ENCODE data around the gene PMS1.
A peak's percentile ranks its signal among the peaks of the same experiment; 100 is the strongest.
"Not testable (repeated sequence)": the region's sequence is repeated elsewhere in the genome, so short reads cannot be mapped to it uniquely, and the experiment has no call there.

PMS1 gene

DNA sequence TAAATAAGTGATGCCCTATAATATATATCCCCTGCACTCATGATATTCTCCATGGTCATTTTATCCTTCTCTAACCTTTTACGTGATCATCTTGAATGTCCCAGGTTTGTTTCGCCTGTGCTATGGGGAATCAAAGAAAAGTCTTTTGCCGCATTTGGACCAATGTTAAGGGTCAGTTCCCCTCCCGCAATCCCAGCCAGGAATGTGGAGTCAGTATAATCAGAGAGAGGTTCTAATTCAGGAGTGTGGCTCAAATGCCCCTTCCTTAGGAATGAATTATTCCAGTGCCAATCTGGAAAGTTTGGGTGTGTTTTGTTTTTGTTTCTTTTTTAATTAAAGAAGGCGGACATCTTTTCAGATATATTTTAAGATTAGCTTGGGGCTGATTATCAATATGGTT lies 41.8 kb downstream of the PMS1 start:
- no peak for DNase-seq (ENCODE audit: low read depth in 1 of 2, low spot score in 1 of 2)
- in situ Hi-C loops (cut with HindIII; ENCODE audit: low pct_unique_long_range_greater_than_20kb, low sequenced_read_pairs): no loop called here
- no peak for TF ChIP-seq JUND (IDR thresholded peaks at IDR 0.05; ENCODE audit: low read depth)

- in situ Hi-C loops (cut with HindIII; ENCODE audit: low pct_unique_long_range_greater_than_20kb, low sequenced_read_pairs): no loop called here
- TF ChIP-seq JUND (IDR thresholded peaks at IDR 0.05; ENCODE audit: low read depth): no peak
- DNase-seq (ENCODE audit: low read depth in 1 of 2, low spot score in 1 of 2): no peak
Measured at GRCh38 chr2:189829102-189829833, 45.0 kb downstream of the PMS1 start.

DNA sequence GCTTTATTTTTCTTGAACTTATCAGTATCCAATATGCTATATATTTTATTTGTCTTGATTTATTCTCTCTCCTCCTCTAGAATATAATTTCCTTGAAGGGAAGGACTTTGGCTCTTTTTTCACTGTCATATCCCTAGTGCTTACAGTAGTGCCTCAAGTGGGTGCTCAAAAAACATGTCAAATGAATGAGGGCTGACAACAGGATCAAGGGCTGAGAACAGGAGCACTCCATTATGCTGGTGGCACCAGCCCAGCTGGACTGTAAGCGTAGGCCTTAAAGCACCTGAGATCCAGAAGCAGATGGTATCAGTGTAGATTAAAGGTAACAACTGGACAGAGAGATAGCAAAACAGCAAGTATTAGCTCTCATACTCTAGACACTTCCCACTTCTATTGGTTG lies 46.3 kb downstream of the PMS1 start:
- no peak for DNase-seq (ENCODE audit: low read depth in 1 of 2, low spot score in 1 of 2)
- TF ChIP-seq JUND (IDR thresholded peaks at IDR 0.05; ENCODE audit: low read depth): no peak
- in situ Hi-C loops (cut with HindIII; ENCODE audit: low pct_unique_long_range_greater_than_20kb, low sequenced_read_pairs): no loop called here

GRCh38 chr2:189834059-189834458 lies 49.8 kb downstream of the PMS1 start:
- TF ChIP-seq JUND (IDR thresholded peaks at IDR 0.05; ENCODE audit: low read depth): no peak
- in situ Hi-C loops (cut with HindIII; ENCODE audit: low pct_unique_long_range_greater_than_20kb, low sequenced_read_pairs): no loop called here
- no peak for DNase-seq (ENCODE audit: low read depth in 1 of 2, low spot score in 1 of 2)

- DNase-seq (ENCODE audit: low read depth in 1 of 2, low spot score in 1 of 2); in situ Hi-C loops (cut with HindIII; ENCODE audit: low pct_unique_long_range_greater_than_20kb, low sequenced_read_pairs): not testable (repeated sequence)
Measured at GRCh38 chr2:189834642-189835041, 50.4 kb downstream of the PMS1 start.

DNA sequence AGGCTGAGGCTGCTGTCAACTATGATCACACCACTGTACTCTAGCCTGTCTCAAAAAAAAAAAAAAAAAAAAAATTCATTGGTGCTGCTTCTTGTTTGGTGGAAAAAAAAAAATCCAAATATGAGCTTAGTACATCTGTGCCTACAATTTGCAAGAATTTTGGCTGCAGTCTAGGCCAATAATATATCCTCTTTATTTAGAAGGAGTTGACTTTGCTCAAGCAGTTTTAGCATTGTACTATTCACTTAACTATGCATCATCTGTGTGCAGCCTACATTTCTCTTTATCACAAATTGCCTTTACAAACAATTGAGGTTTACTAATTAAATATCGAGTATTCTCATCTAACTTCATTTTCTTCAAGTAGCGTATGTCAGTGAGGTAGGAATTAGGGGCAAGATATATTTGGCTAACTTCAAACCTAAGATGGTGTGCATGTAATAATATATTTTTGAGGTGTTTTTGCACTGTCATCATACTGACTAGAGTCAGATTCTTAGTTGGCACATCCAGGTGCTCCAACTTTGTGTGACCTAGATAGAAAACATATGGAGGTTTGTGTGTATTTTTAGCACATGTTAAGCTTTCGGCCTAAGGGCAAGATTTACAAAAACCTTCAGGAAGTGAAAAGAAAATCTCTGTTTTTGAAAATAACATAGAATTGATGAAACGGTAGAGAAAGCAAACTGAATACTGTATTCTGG lies 51.8 kb downstream of the PMS1 start:
- DNase-seq (ENCODE audit: low read depth in 1 of 2, low spot score in 1 of 2): no peak
- in situ Hi-C loops (cut with HindIII; ENCODE audit: low pct_unique_long_range_greater_than_20kb, low sequenced_read_pairs): no loop called here
- no peak for TF ChIP-seq JUND (IDR thresholded peaks at IDR 0.05; ENCODE audit: low read depth)

GRCh38 chr2:189836644-189837043 lies 52.4 kb downstream of the PMS1 start:
- peak in 1 of 2 experiments; percentile 22 for DNase-seq (ENCODE audit: low read depth in 1 of 2, low spot score in 1 of 2)
- TF ChIP-seq JUND (IDR thresholded peaks at IDR 0.05; ENCODE audit: low read depth): no peak
- in situ Hi-C loops (cut with HindIII; ENCODE audit: low pct_unique_long_range_greater_than_20kb, low sequenced_read_pairs): no loop called here

DNA sequence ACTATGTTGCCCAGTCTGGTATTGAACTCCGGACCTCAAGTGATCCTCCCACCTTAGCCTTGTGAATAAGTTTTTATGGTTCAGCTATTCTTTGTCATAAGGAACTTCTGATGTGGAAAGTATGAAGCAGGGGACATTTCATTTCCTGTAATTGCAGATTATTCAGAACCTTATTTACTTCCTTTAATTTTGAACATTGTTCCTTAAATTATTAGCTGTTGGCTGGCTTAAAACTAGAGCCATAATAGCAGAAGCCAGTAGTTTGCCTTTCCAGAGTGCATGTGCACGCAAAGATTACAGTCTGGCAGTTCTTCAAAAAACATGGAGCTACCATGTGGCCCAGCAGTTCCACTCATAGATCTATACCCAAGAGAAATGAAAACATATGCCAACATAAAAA lies 53.1 kb downstream of the PMS1 start:
- TF ChIP-seq JUND (IDR thresholded peaks at IDR 0.05; ENCODE audit: low read depth): no peak
- no peak for DNase-seq (ENCODE audit: low read depth in 1 of 2, low spot score in 1 of 2)
- in situ Hi-C loops (cut with HindIII; ENCODE audit: low pct_unique_long_range_greater_than_20kb, low sequenced_read_pairs): no loop called here

- in situ Hi-C loops (cut with HindIII; ENCODE audit: low pct_unique_long_range_greater_than_20kb, low sequenced_read_pairs): no loop called here
- no peak for TF ChIP-seq JUND (IDR thresholded peaks at IDR 0.05; ENCODE audit: low read depth)
- no peak for DNase-seq (ENCODE audit: low read depth in 1 of 2, low spot score in 1 of 2)
Measured at GRCh38 chr2:189841019-189841418, 56.8 kb downstream of the PMS1 start.

DNA sequence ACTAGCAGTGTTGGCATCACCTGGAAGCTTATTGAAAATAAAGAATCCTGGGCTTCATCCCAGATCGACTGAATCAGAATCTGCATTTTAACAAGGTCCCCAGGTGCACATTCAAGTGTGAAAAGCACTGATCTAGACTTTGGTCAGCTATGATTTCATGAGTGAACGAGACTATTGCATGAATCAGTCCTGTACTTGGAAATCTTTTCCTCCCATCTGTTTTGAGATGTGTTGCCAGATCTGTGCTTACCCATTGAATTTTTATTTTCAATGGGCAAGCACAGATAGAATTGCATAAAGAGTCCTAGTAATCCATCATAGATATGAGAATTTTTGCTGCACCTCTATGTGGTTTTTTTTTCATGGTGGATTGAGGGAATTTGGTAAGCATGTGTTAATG lies 64.0 kb downstream of the PMS1 start:
- DNase-seq (ENCODE audit: low read depth in 1 of 2, low spot score in 1 of 2): no peak

GRCh38 chr2:189849550-189849949 lies 65.3 kb downstream of the PMS1 start:
- TF ChIP-seq JUND (IDR thresholded peaks at IDR 0.05; ENCODE audit: low read depth): no peak
- DNase-seq (ENCODE audit: low read depth in 1 of 2, low spot score in 1 of 2): no peak
- in situ Hi-C loops (cut with HindIII; ENCODE audit: low pct_unique_long_range_greater_than_20kb, low sequenced_read_pairs): no loop called here

More for the DNA sequence above, 64.0 kb downstream of the PMS1 start:
- TF ChIP-seq JUND (IDR thresholded peaks at IDR 0.05; ENCODE audit: low read depth): no peak
- in situ Hi-C loops (cut with HindIII; ENCODE audit: low pct_unique_long_range_greater_than_20kb, low sequenced_read_pairs): no loop called here

DNA sequence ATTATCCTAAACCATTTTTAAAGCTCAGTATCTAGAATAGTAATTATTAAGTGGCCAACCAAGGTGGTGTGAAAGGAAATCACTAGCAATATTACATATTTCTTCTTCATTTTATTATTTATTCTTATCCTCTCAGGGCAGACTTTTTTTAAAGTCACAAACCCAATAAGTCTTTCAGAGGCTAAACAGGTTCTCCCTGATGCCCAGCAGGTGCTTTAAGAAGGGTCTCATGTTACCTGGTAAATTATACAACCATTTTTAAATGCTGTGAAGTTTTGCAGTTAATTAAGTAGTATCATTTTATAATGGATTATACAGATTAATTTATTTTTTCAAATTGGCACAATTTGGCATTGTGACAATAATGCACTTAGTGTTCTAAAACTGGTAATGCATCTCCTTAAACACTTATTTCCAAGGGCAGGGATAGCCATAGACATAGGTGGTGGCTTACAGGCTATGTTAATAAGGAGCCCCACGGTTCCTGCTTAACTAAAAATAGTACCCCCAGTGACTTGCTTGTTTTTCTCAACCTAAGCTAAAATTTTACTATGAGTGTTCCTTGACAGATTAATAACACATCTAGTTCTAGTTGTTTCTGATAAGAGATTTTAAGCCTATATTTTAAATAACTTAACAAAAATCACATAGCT lies 67.0 kb downstream of the PMS1 start:
- in situ Hi-C loops (cut with HindIII; ENCODE audit: low pct_unique_long_range_greater_than_20kb, low sequenced_read_pairs): no loop called here
- TF ChIP-seq JUND (IDR thresholded peaks at IDR 0.05; ENCODE audit: low read depth): no peak
- DNase-seq (ENCODE audit: low read depth in 1 of 2, low spot score in 1 of 2): no peak

DNA sequence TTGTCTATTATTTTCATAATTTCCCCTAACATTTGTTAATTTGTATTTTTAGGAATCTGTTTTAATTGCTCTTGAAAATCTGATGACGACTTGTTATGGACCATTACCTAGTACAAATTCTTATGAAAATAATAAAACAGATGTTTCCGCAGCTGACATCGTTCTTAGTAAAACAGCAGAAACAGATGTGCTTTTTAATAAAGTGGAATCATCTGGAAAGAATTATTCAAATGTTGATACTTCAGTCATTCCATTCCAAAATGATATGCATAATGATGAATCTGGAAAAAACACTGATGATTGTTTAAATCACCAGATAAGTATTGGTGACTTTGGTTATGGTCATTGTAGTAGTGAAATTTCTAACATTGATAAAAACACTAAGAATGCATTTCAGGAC lies 69.9 kb downstream of the PMS1 start:
- in situ Hi-C loops (cut with HindIII; ENCODE audit: low pct_unique_long_range_greater_than_20kb, low sequenced_read_pairs): no loop called here
- no peak for DNase-seq (ENCODE audit: low read depth in 1 of 2, low spot score in 1 of 2)
- TF ChIP-seq JUND (IDR thresholded peaks at IDR 0.05; ENCODE audit: low read depth): no peak
